HG02884 (cell line): ENCODE measurements around the gene YIF1B.
"Not testable (repeated sequence)": the region's sequence is repeated elsewhere in the genome, so short reads cannot be mapped to it uniquely, and the experiment has no call there.

Experiments used
- ATAC-seq: cut with Tn5 transposase; IDR thresholded peaks from one replicate; pipeline ENCODE4 v1.9.1; 2021; ENCODE audit warnings: mild to moderate bottlenecking, moderate library complexity; ENCODE audit not compliant: unreplicated experiment

YIF1B gene

DNA sequence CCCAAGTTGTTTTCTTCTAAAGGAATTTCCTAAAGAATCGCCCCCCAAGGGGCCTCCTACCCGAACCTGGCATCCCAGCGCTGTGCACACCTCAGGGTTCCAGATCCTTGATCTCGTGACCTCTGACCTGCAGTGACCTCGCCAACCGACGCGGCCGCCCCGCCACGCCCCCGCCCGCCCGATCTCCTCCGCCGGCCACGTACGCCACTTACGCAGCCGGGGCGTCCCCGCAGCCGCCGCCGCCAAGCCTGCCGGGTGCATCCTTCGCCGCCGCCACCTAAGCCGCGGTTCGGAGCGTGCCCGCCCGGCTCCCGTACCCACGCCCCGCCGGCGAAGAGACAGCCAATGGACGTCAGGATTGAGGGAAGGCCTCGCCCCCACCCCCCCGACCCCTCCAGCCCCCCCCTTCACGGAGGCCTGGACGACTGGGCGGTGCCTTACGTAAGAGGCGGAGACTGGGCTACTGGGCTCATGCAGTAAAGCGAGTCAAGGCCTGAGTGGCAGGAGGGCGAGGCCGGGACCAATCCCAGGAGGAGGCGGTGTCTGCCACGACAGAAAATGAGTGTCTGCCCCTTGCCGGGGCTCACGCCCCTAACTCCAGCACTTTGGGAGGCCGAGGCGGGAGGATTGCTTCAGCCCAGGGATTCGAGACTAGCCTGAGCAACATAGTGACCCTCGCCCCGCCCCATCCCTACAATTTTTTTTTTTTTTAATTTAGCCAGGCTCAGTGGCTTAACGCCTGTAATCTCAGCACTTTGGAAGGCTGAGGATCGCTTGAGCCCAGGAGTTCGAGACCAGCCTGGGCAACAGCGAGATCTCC, at the start of gene YIF1B:
YIF1B (minus strand) TSS at position 291 of the 820 bp plus-strand sequence; CDS start at position 261, 30 bp downstream.
- peak; percentile 88 for ATAC-seq

- not testable (repeated sequence) for ATAC-seq
Measured at GRCh38 chr19:38362946-38363688, 47.4 kb upstream of the YIF1B start.

- ATAC-seq, result peak; percentile 33
Measured at GRCh38 chr19:38362076-38362945, 46.6 kb upstream of the YIF1B start.

DNA sequence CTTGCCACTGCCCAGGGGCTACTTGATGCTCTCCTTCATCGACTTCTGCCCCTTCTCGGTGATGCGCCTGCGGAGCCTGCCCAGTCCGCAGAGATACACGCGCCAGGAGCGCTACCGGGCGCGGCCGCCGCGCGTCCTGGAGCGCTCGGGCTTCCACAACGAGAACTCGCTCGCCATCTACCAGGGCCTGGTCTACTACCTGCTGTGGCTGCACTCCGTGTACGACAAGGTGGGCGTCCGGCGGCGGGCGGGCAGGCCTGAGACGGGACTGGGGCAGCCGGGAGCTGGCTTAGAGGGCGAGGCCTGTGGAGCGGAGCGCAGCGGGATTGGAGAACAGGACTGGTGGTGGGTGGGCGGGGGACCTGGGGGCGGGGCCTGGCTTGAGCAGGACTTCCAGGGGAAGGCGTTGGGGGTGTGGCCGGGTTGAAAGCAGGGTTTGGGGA, 45.9 kb upstream of the YIF1B start:
- peak; percentile 48 for ATAC-seq

- no peak for ATAC-seq
Measured at GRCh38 chr19:38360839-38361631, 45.3 kb upstream of the YIF1B start.

- ATAC-seq, result no peak
Measured at GRCh38 chr19:38360351-38360750, 44.6 kb upstream of the YIF1B start.

GRCh38 chr19:38359242-38360021, 43.7 kb upstream of the YIF1B start:
- ATAC-seq, result no peak

- ATAC-seq, result no peak
Measured at GRCh38 chr19:38358071-38358470, 42.3 kb upstream of the YIF1B start.

DNA sequence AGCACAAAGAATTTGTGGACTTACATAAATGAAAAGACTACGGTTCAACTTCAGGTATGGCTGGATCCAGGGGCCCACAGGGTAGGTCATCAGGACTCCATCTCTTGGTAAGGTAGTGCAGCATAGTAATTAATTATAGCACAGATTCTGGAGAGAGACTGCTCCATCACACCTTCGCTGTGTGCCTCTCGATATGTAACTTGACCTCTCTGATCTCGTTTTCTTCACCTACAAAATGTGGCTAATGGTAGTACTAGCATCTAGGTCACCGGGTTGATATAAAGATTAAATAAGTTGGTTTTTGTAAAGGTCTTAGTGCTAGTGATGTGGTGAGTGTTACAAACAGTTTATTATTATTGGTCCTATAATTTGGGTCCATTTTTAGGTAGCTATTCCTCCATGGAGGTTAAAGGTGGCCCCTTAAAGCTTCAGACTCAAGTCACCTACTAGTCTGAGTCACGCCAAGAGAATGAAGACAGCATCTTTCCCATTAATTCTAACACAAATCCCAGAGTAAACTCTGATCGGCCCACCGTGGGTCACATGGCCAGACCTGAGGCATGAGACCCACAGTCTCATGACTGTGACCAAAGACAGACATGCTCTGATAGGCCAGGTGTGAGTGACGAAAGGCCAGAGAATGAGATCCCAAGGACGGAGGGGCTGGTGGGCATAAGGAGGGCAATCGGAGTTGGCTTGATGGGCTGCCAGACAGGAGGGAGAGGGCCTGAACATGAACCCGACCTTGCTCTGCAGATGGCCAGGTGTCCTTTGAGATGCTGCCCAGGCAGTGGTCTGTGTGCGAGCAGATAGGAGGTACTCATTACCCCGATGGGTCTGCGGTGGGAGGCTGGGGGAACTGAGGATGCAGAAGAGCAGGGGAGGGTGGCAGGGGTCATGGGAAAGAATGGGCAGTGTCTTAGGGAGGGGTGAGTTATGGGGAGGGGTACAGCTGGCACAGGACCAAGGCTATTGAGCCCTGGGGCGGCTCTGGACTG, 40.3 kb upstream of the YIF1B start:
- ATAC-seq, result no peak

DNA sequence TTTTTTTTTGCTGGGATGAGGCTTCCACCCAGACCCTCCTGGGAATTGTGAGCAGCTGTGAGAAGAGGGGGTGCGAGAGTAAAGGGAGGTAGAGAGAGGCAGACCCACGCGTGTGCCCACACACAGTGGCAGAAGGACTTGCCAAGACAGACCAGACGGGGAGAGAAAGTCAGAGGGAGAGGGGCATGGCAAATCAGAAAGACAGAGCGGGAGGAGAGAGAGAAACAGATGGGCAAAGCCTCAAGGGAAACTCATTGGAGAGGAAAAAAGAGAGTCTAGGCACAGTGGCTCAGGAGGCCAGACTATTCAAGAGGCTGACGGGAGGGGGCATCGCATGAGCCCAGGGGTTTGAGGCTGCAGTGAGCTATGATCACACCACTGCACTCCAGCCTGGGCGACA, 36.9 kb upstream of the YIF1B start:
- no peak for ATAC-seq

DNA sequence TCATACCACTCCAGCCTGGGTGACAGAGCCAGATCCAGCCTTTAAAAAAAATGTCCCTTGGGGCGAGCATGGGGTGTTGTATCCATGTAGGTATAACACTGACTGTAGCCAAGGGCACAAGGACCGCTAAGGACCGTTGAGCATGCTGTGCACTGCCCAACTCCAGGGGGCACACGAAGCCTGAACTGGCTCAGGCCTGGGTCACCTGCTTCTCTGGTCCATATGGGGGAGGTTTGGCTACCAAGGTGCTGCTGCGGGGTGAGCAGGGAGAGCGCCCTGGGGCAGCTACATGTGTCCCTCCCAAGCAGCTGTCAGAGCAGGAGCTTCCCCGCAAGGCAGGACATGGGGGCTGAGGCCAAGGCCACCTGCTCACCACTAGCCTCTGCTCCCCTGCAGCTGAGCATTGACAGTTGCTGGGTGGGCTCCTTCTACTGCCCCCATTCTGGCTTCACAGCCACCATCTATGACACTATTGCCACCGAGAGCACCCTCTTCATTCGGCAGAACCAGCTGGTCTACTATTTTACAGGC, 36.2 kb upstream of the YIF1B start:
- no peak for ATAC-seq

DNA sequence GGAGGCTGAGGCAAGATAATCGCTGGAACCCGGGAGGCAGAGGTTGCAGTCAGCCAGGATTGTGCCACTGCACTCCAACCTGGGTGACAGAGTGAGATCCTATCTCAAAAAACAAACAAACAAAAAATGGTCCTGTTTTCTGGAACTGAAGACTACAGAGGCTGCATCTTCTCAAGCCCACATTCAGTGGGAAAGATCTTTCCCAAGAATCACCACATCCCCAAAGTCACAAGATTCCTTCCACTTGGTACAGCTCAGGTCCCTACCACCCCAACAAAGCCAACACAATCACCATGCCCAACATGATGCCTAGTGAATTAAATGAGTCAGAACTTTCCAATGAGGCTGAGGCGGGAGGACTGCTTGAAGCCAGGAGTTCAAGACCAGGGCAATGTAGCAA, 35.1 kb upstream of the YIF1B start:
- no peak for ATAC-seq

GRCh38 chr19:38346837-38347236, 31.1 kb upstream of the YIF1B start:
- no peak for ATAC-seq

GRCh38 chr19:38340927-38341326, 25.2 kb upstream of the YIF1B start:
- no peak for ATAC-seq

DNA sequence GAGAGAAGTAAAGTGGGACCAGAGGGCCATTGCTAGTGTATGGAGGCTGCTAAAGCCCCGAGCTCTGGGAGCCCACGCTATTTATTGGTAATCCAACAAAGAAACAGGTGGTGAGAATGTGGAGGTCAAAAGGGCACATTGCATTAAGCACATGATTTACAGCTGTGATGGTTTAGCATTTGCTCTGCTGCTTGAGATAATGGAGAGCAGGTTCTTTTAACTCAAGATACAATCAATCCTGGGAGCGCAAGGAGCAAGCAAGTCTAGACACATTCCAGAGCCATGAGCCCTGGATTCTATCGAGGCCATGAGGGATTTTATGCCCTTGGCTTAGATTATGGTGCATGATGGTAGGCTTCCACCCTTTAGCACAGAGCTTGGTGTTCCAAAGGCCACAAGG, 23.3 kb upstream of the YIF1B start:
- ATAC-seq, result not testable (repeated sequence)

GRCh38 chr19:38337360-38337653, 21.6 kb upstream of the YIF1B start:
- no peak for ATAC-seq

GRCh38 chr19:38336638-38337359, 21.1 kb upstream of the YIF1B start:
- peak; percentile 45 for ATAC-seq
